Muscle of leg (tissue), 11 donors: ENCODE results near the gene OR2W3. TPM values are rescaled to one million over a fixed set of nuclear protein-coding genes. Genes with fewer than 3 reads are reported as not detected.

ENCODE experiments used
- DNase-seq: peaks from one replicate; pipeline ENCODE4 v3.0.0; 2013
- H3K27ac ChIP-seq: one replicate; pipeline ENCODE4 v1.5.1; 2013; ENCODE audit warnings: mild to moderate bottlenecking, low read length, control low read depth
- H3K27me3 ChIP-seq: one replicate; pipeline ENCODE4 v1.6.1; 2013; ENCODE audit warnings: low read length; ENCODE audit not compliant: control insufficient read depth, insufficient read depth
- H3K36me3 ChIP-seq: one replicate; pipeline ENCODE4 v1.6.1; 2013; ENCODE audit warnings: low read length; ENCODE audit not compliant: control insufficient read depth, insufficient read depth
- H3K4me1 ChIP-seq: one replicate; pipeline ENCODE4 v1.6.1; 2013; ENCODE audit warnings: low read length; ENCODE audit not compliant: control insufficient read depth, insufficient read depth
- H3K4me3 ChIP-seq: one replicate; pipeline ENCODE4 v1.5.1; 2013; ENCODE audit warnings: low read length, control low read depth
- H3K9me3 ChIP-seq: replicated peaks from 2 replicates; pipeline ENCODE4 v1.6.1; 2013; ENCODE audit warnings: low read depth, low read length; ENCODE audit not compliant: control insufficient read depth
- WGBS: methylation state at CpG from one replicate; pipeline ENCODE4 v1.1.5; 2013; ENCODE audit warnings: missing lambda C conversion rate; ENCODE audit not compliant: insufficient coverage; 5-methylcytosine and 5-hydroxymethylcytosine counted together
- polyA plus RNA-seq, 8 donors: library from polyadenylated mRNA; unstranded; fragments of 120-200 nt; gene quantifications; one replicate each; pipeline versions ENCODE4 v1.2.1 to v1.2.3, GENCODE V29; 2013; ENCODE audit warnings: inconsistent platforms in 1 of 8, low replicate concordance in 1 of 8; ENCODE audit not compliant: insufficient read length in 8 of 8, insufficient read depth in 1 of 8
- total RNA-seq: library from RNA; stranded (reverse); fragments of 120-200 nt; gene quantifications from one replicate; pipeline ENCODE4 v1.2.4, GENCODE V29; 2013

The OR2W3 gene
- total and polyA plus RNA-seq, 9 donors, result 0.27 to 1.5 (median 0.92) TPM

DNA sequence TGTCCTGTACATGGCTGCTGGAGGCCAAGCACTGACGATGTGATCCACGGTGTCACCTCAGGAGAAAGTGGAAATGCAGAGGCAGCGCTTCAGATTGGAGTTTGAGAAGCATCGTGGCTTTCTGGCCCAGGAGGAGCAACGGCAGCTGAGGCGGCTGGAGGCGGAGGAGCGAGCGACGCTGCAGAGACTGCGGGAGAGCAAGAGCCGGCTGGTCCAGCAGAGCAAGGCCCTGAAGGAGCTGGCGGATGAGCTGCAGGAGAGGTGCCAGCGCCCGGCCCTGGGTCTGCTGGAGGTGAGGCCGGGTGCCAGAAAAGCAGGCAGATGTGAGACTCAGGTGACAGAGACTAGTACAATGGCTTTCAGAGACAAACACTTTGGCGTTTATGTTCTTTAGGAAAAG, 30.7 kb upstream of the OR2W3 start:
- no peak for DNase-seq
- Histone ChIP-seq H3K36me3 (no peaks in the 10 kb centered on the region), H3K27ac (no peak overlapping the region), H3K4me1 (no peaks in the 10 kb centered on the region), H3K27me3 (no peaks in the 10 kb centered on the region), H3K9me3 (peaks cover 5% of the 10 kb centered on the region), H3K4me3 (no peak overlapping the region)
- WGBS, result 75% methylated on average over 16 of the region's 17 CpGs

GRCh38 chr1:247865416-247865815, 30.0 kb upstream of the OR2W3 start:
- H3K27ac ChIP-seq, result no peak overlapping the region
- DNase-seq, result no peak
- H3K4me1 ChIP-seq, result no peaks in the 10 kb centered on the region
- no peaks in the 10 kb centered on the region for H3K36me3 ChIP-seq
- WGBS, result 34% methylated on average over 4 of the region's 6 CpGs
- no peaks in the 10 kb centered on the region for H3K27me3 ChIP-seq
- peaks cover 10% of the 10 kb centered on the region for H3K9me3 ChIP-seq
- no peak overlapping the region for H3K4me3 ChIP-seq

DNA sequence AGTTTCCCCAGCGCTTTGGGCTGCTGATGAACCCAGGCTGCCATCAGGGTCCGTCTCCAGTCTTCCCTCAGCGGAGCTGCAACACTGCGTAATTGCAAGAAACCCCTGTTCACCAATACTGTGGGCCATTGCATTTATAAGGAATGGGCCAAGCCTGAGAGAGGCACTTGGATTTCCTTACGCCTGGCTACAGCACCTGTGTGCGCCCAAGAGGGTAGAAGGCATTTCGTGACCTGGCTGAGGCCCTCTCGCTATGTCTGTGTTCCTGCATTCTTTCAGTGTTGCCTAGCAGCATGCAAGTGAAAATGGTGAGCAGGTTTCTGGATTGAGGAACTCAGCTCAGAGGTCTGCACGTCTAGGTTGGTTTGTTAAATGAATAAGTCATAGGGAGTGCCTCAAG, 12.0 kb upstream of the OR2W3 start:
- Histone ChIP-seq H3K4me3 (no peak overlapping the region), H3K36me3 (no peaks in the 10 kb centered on the region), H3K27ac (no peak overlapping the region), H3K27me3 (no peaks in the 10 kb centered on the region), H3K9me3 (peaks cover 12% of the 10 kb centered on the region), H3K4me1 (no peaks in the 10 kb centered on the region)
- no peak for DNase-seq
- 83% methylated on average over 6 of the region's 9 CpGs for WGBS

- Histone ChIP-seq H3K27me3 (no peaks in the 10 kb centered on the region), H3K9me3 (peaks cover 7% of the 10 kb centered on the region), H3K4me1 (no peaks in the 10 kb centered on the region), H3K4me3 (no peak overlapping the region), H3K27ac (no peak overlapping the region), H3K36me3 (no peaks in the 10 kb centered on the region)
- no peak for DNase-seq
- WGBS, result 80% methylated on average over 2 of the region's 10 CpGs
Observed at GRCh38 chr1:247884797-247885413, 10.5 kb upstream of the OR2W3 start.

DNA sequence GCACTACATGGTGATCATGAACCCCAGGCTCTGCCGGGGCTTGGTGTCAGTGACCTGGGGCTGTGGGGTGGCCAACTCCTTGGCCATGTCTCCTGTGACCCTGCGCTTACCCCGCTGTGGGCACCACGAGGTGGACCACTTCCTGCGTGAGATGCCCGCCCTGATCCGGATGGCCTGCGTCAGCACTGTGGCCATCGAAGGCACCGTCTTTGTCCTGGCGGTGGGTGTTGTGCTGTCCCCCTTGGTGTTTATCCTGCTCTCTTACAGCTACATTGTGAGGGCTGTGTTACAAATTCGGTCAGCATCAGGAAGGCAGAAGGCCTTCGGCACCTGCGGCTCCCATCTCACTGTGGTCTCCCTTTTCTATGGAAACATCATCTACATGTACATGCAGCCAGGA, 589 bp downstream of the OR2W3 start:
- no peak overlapping the region for H3K4me3 ChIP-seq
- H3K9me3 ChIP-seq, result peaks cover 22% of the 10 kb centered on the region
- no peaks in the 10 kb centered on the region for H3K36me3 ChIP-seq
- no peaks in the 10 kb centered on the region for H3K4me1 ChIP-seq
- DNase-seq, result no peak
- H3K27me3 ChIP-seq, result no peaks in the 10 kb centered on the region
- WGBS, result 93% methylated on average over 10 of the region's 14 CpGs
- no peak overlapping the region for H3K27ac ChIP-seq

DNA sequence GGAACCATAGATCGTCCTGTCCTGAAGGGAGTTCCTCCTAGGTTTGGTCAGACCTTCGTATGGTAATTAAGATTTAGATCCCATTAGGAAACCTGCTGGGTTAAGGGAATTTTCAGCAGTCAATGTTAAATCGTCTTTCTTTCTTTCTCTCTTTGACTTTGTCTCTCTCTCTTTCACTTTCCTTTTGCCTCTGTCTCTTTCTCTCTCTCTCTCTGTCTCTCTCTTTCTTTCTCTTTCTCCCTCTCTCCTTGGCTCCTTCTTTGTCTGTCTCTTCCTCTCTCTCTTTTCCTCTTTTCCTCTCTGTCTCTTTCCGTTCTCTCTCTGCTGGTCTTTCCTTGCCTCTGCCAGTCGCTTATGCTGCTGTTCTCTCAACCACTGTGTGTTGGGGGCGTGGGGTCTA, 8.7 kb downstream of the OR2W3 start:
- no peak overlapping the region for H3K4me3 ChIP-seq
- no peak for DNase-seq
- no peaks in the 10 kb centered on the region for H3K27me3 ChIP-seq
- H3K4me1 ChIP-seq, result no peaks in the 10 kb centered on the region
- no peaks in the 10 kb centered on the region for H3K36me3 ChIP-seq
- H3K27ac ChIP-seq, result no peak overlapping the region
- 78% methylated on average over 1 of the region's 6 CpGs for WGBS
- H3K9me3 ChIP-seq, result peaks cover 23% of the 10 kb centered on the region

- 95% methylated on average over 9 of the region's 13 CpGs for WGBS
- H3K27ac ChIP-seq, result no peak overlapping the region
- no peak overlapping the region for H3K4me3 ChIP-seq
- H3K36me3 ChIP-seq, result no peaks in the 10 kb centered on the region
- H3K4me1 ChIP-seq, result no peaks in the 10 kb centered on the region
- peaks cover 23% of the 10 kb centered on the region for H3K9me3 ChIP-seq
- no peak for DNase-seq
- no peaks in the 10 kb centered on the region for H3K27me3 ChIP-seq
Observed at GRCh38 chr1:247905181-247905580, 9.8 kb downstream of the OR2W3 start.

DNA sequence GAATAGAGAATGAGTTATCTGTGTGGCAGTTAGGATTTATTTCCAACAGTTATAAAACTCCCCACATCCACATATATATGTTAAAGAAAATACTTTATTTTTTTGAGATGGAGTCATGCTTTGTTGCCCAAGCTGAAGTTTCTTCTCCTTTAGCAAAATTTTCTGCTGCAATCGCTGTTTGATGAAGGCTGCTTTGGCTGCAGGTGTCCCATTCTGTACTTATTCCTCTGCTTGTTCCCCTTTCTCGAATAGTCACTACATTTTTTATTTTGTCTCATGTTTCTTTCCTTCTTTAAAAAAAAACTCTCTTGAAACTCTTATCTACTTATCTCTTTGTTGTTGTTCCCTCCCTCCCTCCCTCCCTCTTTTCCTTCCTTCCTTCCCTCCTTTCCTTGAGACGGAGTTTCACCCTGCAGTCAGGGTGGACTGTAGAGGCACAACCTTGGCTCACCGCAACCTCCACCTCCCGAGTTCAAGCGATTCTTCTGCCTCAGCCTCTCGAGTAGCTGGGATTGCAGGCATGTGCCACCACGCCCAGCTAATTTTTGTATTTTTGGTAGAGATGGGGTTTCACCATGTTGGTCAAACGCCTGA, 10.6 kb downstream of the OR2W3 start:
- H3K36me3 ChIP-seq, result no peaks in the 10 kb centered on the region
- peaks cover 24% of the 10 kb centered on the region for H3K9me3 ChIP-seq
- no peak overlapping the region for H3K27ac ChIP-seq
- 87% methylated on average over 4 of the region's 9 CpGs for WGBS
- H3K4me3 ChIP-seq, result no peak overlapping the region
- no peaks in the 10 kb centered on the region for H3K27me3 ChIP-seq
- H3K4me1 ChIP-seq, result no peaks in the 10 kb centered on the region
- DNase-seq, result no peak

GRCh38 chr1:247906504-247907047, 11.2 kb downstream of the OR2W3 start:
- Histone ChIP-seq H3K4me1 (no peaks in the 10 kb centered on the region), H3K4me3 (no peak overlapping the region), H3K27ac (no peak overlapping the region), H3K36me3 (no peaks in the 10 kb centered on the region), H3K9me3 (peaks cover 24% of the 10 kb centered on the region), H3K27me3 (no peaks in the 10 kb centered on the region)
- peak; percentile 9 for DNase-seq
- no CpG with 5 or more reads among the region's 7 CpGs for WGBS

DNA sequence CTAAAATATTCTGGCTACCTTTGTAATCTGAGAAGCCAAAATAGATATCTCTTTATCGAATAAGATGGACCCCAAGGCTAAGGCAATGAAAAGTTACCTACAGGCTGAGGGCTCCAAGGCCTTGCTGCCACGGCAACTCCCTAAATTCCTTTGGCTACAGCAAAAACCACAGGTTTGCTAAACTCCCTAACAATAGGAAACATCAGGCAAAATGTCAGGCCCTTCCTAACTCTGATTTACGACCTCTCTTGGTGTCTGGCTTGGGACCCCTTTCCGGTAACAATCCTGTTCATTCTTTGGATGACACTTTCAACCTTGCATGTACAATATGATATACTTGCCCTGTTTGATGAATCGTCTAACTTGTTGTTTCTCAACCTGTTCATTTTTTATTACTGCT, 13.4 kb downstream of the OR2W3 start:
- no peaks in the 10 kb centered on the region for H3K4me1 ChIP-seq
- H3K9me3 ChIP-seq, result peaks cover 26% of the 10 kb centered on the region
- H3K27ac ChIP-seq, result no peak overlapping the region
- no peak overlapping the region for H3K4me3 ChIP-seq
- H3K27me3 ChIP-seq, result no peaks in the 10 kb centered on the region
- no peak for DNase-seq
- 83% methylated on average over 3 of the region's 5 CpGs for WGBS
- H3K36me3 ChIP-seq, result no peaks in the 10 kb centered on the region
